Measurements from ENCODE around the gene YAE1.

GRCh38 chr7:39589323-39590111 is 23.3 kb downstream of the YAE1 start:
- TF ChIP-seq EZH2 (IDR thresholded peaks at IDR 0.05; ENCODE audit: low read depth, unreplicated experiment) = no peak
- 0 out of 2 replicates have a peak, but pooled peaks have one; percentile 17 for TF ChIP-seq CREB1 (CRISPR knock-in tag; IDR thresholded peaks at IDR 0.05; ENCODE audit: low read depth)
- no peak for TF ChIP-seq ZNF114 (CRISPR knock-in tag; IDR thresholded peaks at IDR 0.05)
- no peak for TF ChIP-seq REST (IDR thresholded peaks at IDR 0.05; ENCODE audit: unreplicated experiment)
- no peak for TF ChIP-seq POLR2AphosphoS5 (IDR thresholded peaks at IDR 0.05; ENCODE audit: low read depth)
- no peak for TF ChIP-seq CTCF (conservative IDR thresholded peaks at IDR 0.05; ENCODE audit: low read depth in 2 of 2)
- TF ChIP-seq EZH2phosphoT487 (IDR thresholded peaks at IDR 0.05; ENCODE audit: unreplicated experiment) = no peak
- no peak for TF ChIP-seq ETS1 (IDR thresholded peaks at IDR 0.05)
- TF ChIP-seq ZNF462 (CRISPR knock-in tag; IDR thresholded peaks at IDR 0.05) = peak; percentile 68; the same call in 1 of the 2 replicates
- TF ChIP-seq STAT1 (IDR thresholded peaks at IDR 0.05; ENCODE audit: unreplicated experiment) = no peak
- TF ChIP-seq JUNB (IDR thresholded peaks at IDR 0.05; ENCODE audit: unreplicated experiment) = no peak
- no peak for TF ChIP-seq ZNF331 (CRISPR knock-in tag; IDR thresholded peaks at IDR 0.05; ENCODE audit: low read depth)

Data from GM23338 (cell line).